HEK293 (cell line): Measurements from ENCODE around the gene FUT8.

ENCODE experiments used
- CTCF ChIA-PET: fragments of 350-600 bp; formaldehyde crosslinking; extraction: SDS; loops from one replicate; lab custom pipeline; 2021; ENCODE audit warnings: antibody characterized with exemption; lab: Yijun Ruan, JAX
- POLR2A ChIA-PET: fragments of 300-600 bp; formaldehyde crosslinking; extraction: SDS; loops from one replicate; lab custom pipeline; 2020; ENCODE audit warnings: antibody characterized with exemption, inconsistent platforms; lab: Yijun Ruan, JAX
- H3K27ac ChIP-seq: fragments of 200-500 bp; sonication (Bioruptor generic); 2 replicates; pipeline ENCODE4 v1.5.1; 2014; ENCODE audit warnings: low read depth, low read length, control low read depth, inconsistent platforms; ENCODE audit errors: extremely low read depth
- H3K36me3 ChIP-seq, 2 experiments: fragments of 200-500 bp in 1 of 2; sonication (Bioruptor generic) in 1 of 2; 1 replicate in 1 of 2; 2 replicates in 1 of 2; pipeline ENCODE4 v1.5.1; 2014 to 2017; ENCODE audit warnings: inconsistent platforms in 2 of 2, low read length in 2 of 2; ENCODE audit not compliant: control insufficient read depth in 2 of 2, insufficient read depth in 1 of 2
- H3K4me1 ChIP-seq: fragments of 200-500 bp; sonication (Bioruptor generic); 2 replicates; pipeline ENCODE4 v1.5.1; 2014; ENCODE audit warnings: mild to moderate bottlenecking, low read length, inconsistent platforms; ENCODE audit not compliant: control insufficient read depth, insufficient read depth
- H3K4me3 ChIP-seq: 2 replicates; pipeline ENCODE4 v1.5.1; 2011; ENCODE audit warnings: low read depth, mild to moderate bottlenecking, control low read depth, low read length, moderate library complexity
- H3K9me3 ChIP-seq: fragments of 200-500 bp; sonication (Bioruptor generic); 2 replicates; pipeline ENCODE4 v1.5.1; 2014; ENCODE audit warnings: low read depth, low read length, inconsistent platforms; ENCODE audit not compliant: control insufficient read depth, insufficient read depth
- HOXA7 ChIP-seq: sonication (generic); formaldehyde crosslinking; IDR thresholded peaks from 2 replicates; pipeline ENCODE4 v1.8.1; 2022; ENCODE audit warnings: missing genetic modification reagents, borderline replicate concordance
- HOXC10 ChIP-seq: sonication (generic); formaldehyde crosslinking; IDR thresholded peaks from 2 replicates; pipeline ENCODE4 v1.8.1; 2023; ENCODE audit warnings: mild to moderate bottlenecking, missing genetic modification reagents
- SP7 ChIP-seq: fragments of 450-650 bp; formaldehyde crosslinking; IDR thresholded peaks from 2 replicates; pipeline ENCODE4 v1.5.1; 2016; ENCODE audit warnings: missing biosample characterization, missing genetic modification characterization
- WT1 ChIP-seq: fragments of 450-650 bp; formaldehyde crosslinking; IDR thresholded peaks from 2 replicates; pipeline ENCODE4 v1.5.1; 2016; ENCODE audit warnings: missing biosample characterization, missing genetic modification characterization
- ZBTB17 ChIP-seq: fragments of 450-650 bp; formaldehyde crosslinking; IDR thresholded peaks from 2 replicates; pipeline ENCODE4 v1.5.1; 2016; ENCODE audit warnings: missing biosample characterization, missing genetic modification characterization
- ZNF114 ChIP-seq: fragments of 450-650 bp; formaldehyde crosslinking; IDR thresholded peaks from 2 replicates; pipeline ENCODE4 v1.5.0; 2017; ENCODE audit warnings: missing biosample characterization, missing genetic modification characterization
- ZNF138 ChIP-seq: fragments of 450-650 bp; formaldehyde crosslinking; IDR thresholded peaks from 2 replicates; pipeline ENCODE4 v1.5.1; 2016; ENCODE audit warnings: missing biosample characterization, missing genetic modification characterization, borderline replicate concordance
- ZNF521 ChIP-seq: fragments of 450-650 bp; formaldehyde crosslinking; IDR thresholded peaks from 2 replicates; pipeline ENCODE4 v1.5.1; 2017; ENCODE audit warnings: missing biosample characterization, mild to moderate bottlenecking, missing genetic modification characterization
- ZNF626 ChIP-seq: fragments of 450-650 bp; sonication (Bioruptor Pico); formaldehyde crosslinking; IDR thresholded peaks from 2 replicates; pipeline ENCODE4 v1.5.1; 2018; ENCODE audit warnings: missing biosample characterization, missing genetic modification characterization, inconsistent platforms
- ZNF664 ChIP-seq: fragments of 450-650 bp; formaldehyde crosslinking; IDR thresholded peaks from 2 replicates; pipeline ENCODE4 v1.5.1; 2016; ENCODE audit warnings: missing biosample characterization, missing genetic modification characterization
- ZNF701 ChIP-seq: fragments of 450-650 bp; formaldehyde crosslinking; IDR thresholded peaks from 2 replicates; pipeline ENCODE4 v1.5.1; 2016; ENCODE audit warnings: missing biosample characterization, missing genetic modification characterization
- ZNF791 ChIP-seq: fragments of 450-650 bp; formaldehyde crosslinking; IDR thresholded peaks from 2 replicates; pipeline ENCODE4 v1.5.1; 2016; ENCODE audit warnings: missing biosample characterization, missing genetic modification characterization
- TF ChIP-seq, protein P1 (sequence below): fragments of 450-650 bp; formaldehyde crosslinking; IDR thresholded peaks from 2 replicates; pipeline ENCODE4 v1.5.1; 2017; ENCODE audit warnings: missing biosample characterization, missing genetic modification characterization
- TF ChIP-seq, protein P2 (sequence below): fragments of 450-650 bp; formaldehyde crosslinking; IDR thresholded peaks from 2 replicates; pipeline ENCODE4 v1.5.1; 2016; ENCODE audit warnings: missing biosample characterization, missing genetic modification characterization
- TF ChIP-seq, protein P3 (sequence below): fragments of 450-650 bp; formaldehyde crosslinking; IDR thresholded peaks from 2 replicates; pipeline ENCODE4 v1.5.0; 2017; ENCODE audit warnings: missing biosample characterization, missing genetic modification characterization, borderline replicate concordance
- TF ChIP-seq, protein P4 (sequence below): fragments of 450-650 bp; formaldehyde crosslinking; IDR thresholded peaks from 2 replicates; pipeline ENCODE4 v1.5.1; 2016; ENCODE audit warnings: missing biosample characterization, missing genetic modification characterization
- TF ChIP-seq, protein P5 (sequence below): fragments of 450-650 bp; formaldehyde crosslinking; IDR thresholded peaks from 2 replicates; pipeline ENCODE4 v1.5.1; 2016; ENCODE audit warnings: missing biosample characterization, missing genetic modification characterization
- TF ChIP-seq, protein P6 (sequence below): fragments of 450-650 bp; formaldehyde crosslinking; IDR thresholded peaks from 2 replicates; pipeline ENCODE4 v1.5.1; 2016; ENCODE audit warnings: missing biosample characterization, missing genetic modification characterization
- TF ChIP-seq, protein P7 (sequence below): fragments of 450-650 bp; formaldehyde crosslinking; IDR thresholded peaks from 2 replicates; pipeline ENCODE4 v1.5.1; 2017; ENCODE audit warnings: missing biosample characterization, missing genetic modification characterization
- TF ChIP-seq, protein P8 (sequence below): fragments of 450-650 bp; formaldehyde crosslinking; IDR thresholded peaks from 2 replicates; pipeline ENCODE4 v1.5.1; 2016; ENCODE audit warnings: missing biosample characterization, missing genetic modification characterization

FUT8 gene

DNA sequence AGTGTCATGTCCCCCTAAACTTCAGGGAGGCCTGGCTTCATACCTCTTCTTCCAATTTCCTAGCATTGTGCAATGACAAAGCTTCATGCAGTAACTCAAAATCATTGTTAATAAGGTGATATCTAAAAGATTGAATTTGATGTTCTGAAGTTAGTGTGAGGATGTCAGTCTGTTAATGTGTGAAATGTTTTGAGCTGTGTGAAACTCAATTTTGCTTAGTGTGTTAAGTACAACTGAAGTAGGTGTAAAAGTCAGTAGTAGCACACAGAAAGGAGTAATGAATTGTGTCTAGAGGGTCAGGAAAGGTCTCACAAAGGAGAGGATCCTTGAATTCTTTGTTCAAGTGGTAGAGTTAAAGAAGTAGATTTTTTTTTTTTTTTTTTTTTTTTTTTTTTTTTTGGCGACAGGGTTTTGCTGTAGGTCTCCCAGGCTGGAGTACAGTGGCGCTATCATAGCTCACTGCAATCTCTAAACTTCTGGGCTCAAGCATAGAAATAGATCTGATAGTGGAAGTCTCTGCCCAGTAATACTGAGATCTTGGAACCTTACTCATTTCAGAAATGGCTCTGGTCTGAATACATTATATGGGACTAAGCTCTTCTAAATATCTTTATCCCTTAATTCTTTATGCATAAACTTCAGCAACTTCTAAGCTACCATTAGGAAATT, 63.9 kb downstream of the FUT8 start:
- Histone ChIP-seq H3K9me3 (no peaks in the 10 kb centered on the region), H3K4me1 (peaks cover 21% of the 10 kb centered on the region)
- no peak for TF ChIP-seq ZNF791 (tag by site-specific recombination)
- TF ChIP-seq, protein P1, sequence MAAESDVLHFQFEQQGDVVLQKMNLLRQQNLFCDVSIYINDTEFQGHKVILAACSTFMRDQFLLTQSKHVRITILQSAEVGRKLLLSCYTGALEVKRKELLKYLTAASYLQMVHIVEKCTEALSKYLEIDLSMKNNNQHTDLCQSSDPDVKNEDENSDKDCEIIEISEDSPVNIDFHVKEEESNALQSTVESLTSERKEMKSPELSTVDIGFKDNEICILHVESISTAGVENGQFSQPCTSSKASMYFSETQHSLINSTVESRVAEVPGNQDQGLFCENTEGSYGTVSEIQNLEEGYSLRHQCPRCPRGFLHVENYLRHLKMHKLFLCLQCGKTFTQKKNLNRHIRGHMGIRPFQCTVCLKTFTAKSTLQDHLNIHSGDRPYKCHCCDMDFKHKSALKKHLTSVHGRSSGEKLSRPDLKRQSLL = 0 out of 2 replicates have a peak, but pooled peaks have one; percentile 34
- TF ChIP-seq, all 188 proteins: peak for 1
- ChIA-PET CTCF (interaction anchor here (1.0 kb wide), 1 partner anchor 38 kb away, joined by 3 read pairs; no protein-coding TSS in a partner anchor), POLR2A (no interaction called here)
- Histone ChIP-seq H3K36me3 (no peaks in the 10 kb centered on the region), H3K4me3 (no peak overlapping the region), H3K27ac (no peak overlapping the region)

DNA sequence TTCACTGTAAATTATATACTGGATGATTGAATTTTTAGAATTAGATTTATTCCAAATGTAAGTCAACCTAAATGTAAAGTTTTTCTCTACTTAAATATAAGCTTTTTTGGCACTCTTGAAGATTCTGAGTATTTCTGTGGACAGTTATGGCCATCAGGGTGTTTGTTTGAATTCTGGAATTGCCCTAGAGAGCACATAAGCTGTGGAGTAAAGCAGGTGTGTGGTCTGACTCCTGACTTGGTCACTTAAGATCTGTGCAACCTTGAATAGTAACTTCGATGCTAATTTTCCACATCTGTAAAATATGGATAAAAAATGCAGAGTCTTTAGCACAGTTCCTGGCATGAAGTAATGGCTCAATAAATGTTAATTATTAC, 64.4 kb downstream of the FUT8 start:
- Histone ChIP-seq H3K36me3 (no peaks in the 10 kb centered on the region), H3K4me3 (no peak overlapping the region), H3K4me1 (peaks cover 18% of the 10 kb centered on the region), H3K27ac (no peak overlapping the region), H3K9me3 (no peaks in the 10 kb centered on the region)
- ChIA-PET POLR2A (no interaction called here), CTCF (interaction anchor here (1.0 kb wide), 2 partner anchors 39 to 62 kb away, joined by 3 to 4 read pairs; no protein-coding TSS in a partner anchor)
- TF ChIP-seq HOXC10 (CRISPR knock-in tag) (no peak), HOXA7 (CRISPR knock-in tag) (no peak), ZNF114 (tag by site-specific recombination) (no peak), WT1 (tag by site-specific recombination) (no peak), SP7 (tag by site-specific recombination) (no peak), ZNF701 (tag by site-specific recombination) (no peak), ZNF626 (tag by site-specific recombination) (no peak), ZNF138 (tag by site-specific recombination) (no peak), ZNF664 (tag by site-specific recombination) (no peak), ZNF521 (no peak), ZBTB17 (tag by site-specific recombination) (no peak)
- TF ChIP-seq, protein P2, sequence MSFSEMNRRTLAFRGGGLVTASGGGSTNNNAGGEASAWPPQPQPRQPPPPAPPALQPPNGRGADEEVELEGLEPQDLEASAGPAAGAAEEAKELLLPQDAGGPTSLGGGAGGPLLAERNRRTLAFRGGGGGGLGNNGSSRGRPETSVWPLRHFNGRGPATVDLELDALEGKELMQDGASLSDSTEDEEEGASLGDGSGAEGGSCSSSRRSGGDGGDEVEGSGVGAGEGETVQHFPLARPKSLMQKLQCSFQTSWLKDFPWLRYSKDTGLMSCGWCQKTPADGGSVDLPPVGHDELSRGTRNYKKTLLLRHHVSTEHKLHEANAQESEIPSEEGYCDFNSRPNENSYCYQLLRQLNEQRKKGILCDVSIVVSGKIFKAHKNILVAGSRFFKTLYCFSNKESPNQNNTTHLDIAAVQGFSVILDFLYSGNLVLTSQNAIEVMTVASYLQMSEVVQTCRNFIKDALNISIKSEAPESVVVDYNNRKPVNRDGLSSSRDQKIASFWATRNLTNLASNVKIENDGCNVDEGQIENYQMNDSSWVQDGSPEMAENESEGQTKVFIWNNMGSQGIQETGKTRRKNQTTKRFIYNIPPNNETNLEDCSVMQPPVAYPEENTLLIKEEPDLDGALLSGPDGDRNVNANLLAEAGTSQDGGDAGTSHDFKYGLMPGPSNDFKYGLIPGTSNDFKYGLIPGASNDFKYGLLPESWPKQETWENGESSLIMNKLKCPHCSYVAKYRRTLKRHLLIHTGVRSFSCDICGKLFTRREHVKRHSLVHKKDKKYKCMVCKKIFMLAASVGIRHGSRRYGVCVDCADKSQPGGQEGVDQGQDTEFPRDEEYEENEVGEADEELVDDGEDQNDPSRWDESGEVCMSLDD (tag by site-specific recombination) = no peak
- TF ChIP-seq, protein P3, sequence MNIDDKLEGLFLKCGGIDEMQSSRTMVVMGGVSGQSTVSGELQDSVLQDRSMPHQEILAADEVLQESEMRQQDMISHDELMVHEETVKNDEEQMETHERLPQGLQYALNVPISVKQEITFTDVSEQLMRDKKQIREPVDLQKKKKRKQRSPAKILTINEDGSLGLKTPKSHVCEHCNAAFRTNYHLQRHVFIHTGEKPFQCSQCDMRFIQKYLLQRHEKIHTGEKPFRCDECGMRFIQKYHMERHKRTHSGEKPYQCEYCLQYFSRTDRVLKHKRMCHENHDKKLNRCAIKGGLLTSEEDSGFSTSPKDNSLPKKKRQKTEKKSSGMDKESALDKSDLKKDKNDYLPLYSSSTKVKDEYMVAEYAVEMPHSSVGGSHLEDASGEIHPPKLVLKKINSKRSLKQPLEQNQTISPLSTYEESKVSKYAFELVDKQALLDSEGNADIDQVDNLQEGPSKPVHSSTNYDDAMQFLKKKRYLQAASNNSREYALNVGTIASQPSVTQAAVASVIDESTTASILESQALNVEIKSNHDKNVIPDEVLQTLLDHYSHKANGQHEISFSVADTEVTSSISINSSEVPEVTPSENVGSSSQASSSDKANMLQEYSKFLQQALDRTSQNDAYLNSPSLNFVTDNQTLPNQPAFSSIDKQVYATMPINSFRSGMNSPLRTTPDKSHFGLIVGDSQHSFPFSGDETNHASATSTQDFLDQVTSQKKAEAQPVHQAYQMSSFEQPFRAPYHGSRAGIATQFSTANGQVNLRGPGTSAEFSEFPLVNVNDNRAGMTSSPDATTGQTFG (tag by site-specific recombination) = no peak
- TF ChIP-seq, protein P4, sequence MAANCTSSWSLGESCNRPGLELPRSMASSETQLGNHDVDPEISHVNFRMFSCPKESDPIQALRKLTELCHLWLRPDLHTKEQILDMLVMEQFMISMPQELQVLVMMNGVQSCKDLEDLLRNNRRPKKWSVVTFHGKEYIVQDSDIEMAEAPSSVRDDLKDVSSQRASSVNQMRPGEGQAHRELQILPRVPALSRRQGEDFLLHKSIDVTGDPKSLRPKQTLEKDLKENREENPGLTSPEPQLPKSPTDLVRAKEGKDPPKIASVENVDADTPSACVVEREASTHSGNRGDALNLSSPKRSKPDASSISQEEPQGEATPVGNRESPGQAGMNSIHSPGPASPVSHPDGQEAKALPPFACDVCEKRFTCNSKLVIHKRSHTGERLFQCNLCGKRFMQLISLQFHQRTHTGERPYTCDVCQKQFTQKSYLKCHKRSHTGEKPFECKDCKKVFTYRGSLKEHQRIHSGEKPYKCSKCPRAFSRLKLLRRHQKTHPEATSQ = no peak
- TF ChIP-seq, protein P5, sequence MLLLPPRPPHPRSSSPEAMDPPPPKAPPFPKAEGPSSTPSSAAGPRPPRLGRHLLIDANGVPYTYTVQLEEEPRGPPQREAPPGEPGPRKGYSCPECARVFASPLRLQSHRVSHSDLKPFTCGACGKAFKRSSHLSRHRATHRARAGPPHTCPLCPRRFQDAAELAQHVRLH = no peak
- TF ChIP-seq, protein P6, sequence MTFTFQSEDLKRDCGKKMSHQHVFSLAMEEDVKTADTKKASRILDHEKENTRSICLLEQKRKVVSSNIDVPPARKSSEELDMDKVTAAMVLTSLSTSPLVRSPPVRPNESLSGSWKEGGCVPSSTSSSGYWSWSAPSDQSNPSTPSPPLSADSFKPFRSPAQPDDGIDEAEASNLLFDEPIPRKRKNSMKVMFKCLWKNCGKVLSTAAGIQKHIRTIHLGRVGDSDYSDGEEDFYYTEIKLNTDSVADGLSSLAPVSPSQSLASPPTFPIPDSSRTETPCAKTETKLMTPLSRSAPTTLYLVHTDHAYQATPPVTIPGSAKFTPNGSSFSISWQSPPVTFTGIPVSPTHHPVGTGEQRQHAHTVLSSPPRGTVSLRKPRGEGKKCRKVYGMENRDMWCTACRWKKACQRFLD (tag by site-specific recombination) = no peak
- TF ChIP-seq, protein P7, sequence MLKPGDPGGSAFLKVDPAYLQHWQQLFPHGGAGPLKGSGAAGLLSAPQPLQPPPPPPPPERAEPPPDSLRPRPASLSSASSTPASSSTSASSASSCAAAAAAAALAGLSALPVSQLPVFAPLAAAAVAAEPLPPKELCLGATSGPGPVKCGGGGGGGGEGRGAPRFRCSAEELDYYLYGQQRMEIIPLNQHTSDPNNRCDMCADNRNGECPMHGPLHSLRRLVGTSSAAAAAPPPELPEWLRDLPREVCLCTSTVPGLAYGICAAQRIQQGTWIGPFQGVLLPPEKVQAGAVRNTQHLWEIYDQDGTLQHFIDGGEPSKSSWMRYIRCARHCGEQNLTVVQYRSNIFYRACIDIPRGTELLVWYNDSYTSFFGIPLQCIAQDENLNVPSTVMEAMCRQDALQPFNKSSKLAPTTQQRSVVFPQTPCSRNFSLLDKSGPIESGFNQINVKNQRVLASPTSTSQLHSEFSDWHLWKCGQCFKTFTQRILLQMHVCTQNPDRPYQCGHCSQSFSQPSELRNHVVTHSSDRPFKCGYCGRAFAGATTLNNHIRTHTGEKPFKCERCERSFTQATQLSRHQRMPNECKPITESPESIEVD = no peak
- TF ChIP-seq, protein P8, sequence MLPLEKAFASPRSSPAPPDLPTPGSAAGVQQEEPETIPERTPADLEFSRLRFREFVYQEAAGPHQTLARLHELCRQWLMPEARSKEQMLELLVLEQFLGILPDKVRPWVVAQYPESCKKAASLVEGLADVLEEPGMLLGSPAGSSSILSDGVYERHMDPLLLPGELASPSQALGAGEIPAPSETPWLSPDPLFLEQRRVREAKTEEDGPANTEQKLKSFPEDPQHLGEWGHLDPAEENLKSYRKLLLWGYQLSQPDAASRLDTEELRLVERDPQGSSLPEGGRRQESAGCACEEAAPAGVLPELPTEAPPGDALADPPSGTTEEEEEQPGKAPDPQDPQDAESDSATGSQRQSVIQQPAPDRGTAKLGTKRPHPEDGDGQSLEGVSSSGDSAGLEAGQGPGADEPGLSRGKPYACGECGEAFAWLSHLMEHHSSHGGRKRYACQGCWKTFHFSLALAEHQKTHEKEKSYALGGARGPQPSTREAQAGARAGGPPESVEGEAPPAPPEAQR = no peak
